ENCODE measurements around the gene DOHH. TPM values are rescaled to one million over a fixed set of nuclear protein-coding genes. Genes with fewer than 3 reads are reported as not detected.

DOHH gene
- total and polyA plus RNA-seq, 2 donors (not counting 3 experiments of a cell fraction or from before 2014, with no cell fraction given), result 8.7 to 15.2 TPM

DNA sequence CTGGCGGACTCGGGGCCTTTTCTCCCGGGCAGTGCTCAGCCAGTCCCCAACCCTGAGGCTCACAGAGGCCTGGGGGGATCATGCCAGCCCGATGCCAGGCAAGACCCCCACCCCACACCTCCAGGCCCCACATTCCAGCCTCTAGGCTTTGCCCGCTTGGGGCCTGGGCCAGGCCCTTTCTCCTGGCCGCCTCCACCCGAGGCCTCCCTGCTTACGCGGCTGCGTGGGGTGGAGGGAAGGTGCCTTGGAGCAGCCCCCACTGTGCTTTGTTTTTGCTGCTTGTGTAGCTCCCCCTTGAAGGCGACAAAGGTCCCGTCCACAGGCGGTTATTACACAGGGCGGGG lies 58.5 kb downstream of the DOHH start:
- peak; percentile 15 for DNase-seq (ENCODE audit: low read depth, low spot score)
- peak overlapping the region; percentile 34 for H3K27ac ChIP-seq (ENCODE audit: insufficient read depth, low read depth, low read length)
- H3K9me1 ChIP-seq (replicated peaks; ENCODE audit: control insufficient read depth, extremely low read depth, insufficient read depth, low read length), result no peaks in the 10 kb centered on the region
- H4K20me1 ChIP-seq (replicated peaks; ENCODE audit: control insufficient read depth, extremely low read depth, insufficient read depth, low read length), result no peaks in the 10 kb centered on the region
- CTCF ChIA-PET, result interaction anchor here (0.6 to 1.0 kb wide), 2 partner anchors 13 to 16 kb away, joined by 3 to 4 read pairs; no protein-coding TSS in a partner anchor
- H3K4me1 ChIP-seq (ENCODE audit: control insufficient read depth, extremely low read depth, insufficient read depth, low read length), result peaks cover 20% of the 10 kb centered on the region
- no peaks in the 10 kb centered on the region for H3K27me3 ChIP-seq (ENCODE audit: control insufficient read depth in 2 of 2, insufficient read depth in 2 of 2, low read length in 2 of 2)
- H3K36me3 ChIP-seq (ENCODE audit: control insufficient read depth in 2 of 2, extremely low read depth in 1 of 2, insufficient read depth in 2 of 2, low read length in 2 of 2), result peaks cover 0 to 19% of the 10 kb centered on the region in 2 experiments
- POLR2A ChIA-PET, result no interaction called here
- no peak for FAIRE-seq
- no peak overlapping the region for H2AFZ ChIP-seq (ENCODE audit: low read depth, low read length)
- H3K79me2 ChIP-seq (ENCODE audit: control insufficient read depth, insufficient read depth, low read length), result peaks cover 13% of the 10 kb centered on the region
- H3K4me3 ChIP-seq (replicated peaks in 1 of 3; ENCODE audit: insufficient read depth in 1 of 3, low read depth in 1 of 3, low read length in 3 of 3), result no peak overlapping the region
- TF ChIP-seq POLR2A (IDR thresholded peaks at IDR 0.05; ENCODE audit: low read depth, low read length) (no peak), FOS (IDR thresholded peaks at IDR 0.05; ENCODE audit: borderline replicate concordance, insufficient read depth, low read length) (no peak), JUN (IDR thresholded peaks at IDR 0.05; ENCODE audit: borderline replicate concordance, insufficient read depth, insufficient read length, low read depth) (no peak)
- BruUV-seq (replicated peaks), result no TSS peak
- H3K9me3 ChIP-seq (replicated peaks; ENCODE audit: control insufficient read depth, insufficient read depth, low read length), result no peaks in the 10 kb centered on the region
- dilution Hi-C loops (cut with MboI; ENCODE audit: extremely low pct_ligation_motif_present, low sequenced_read_pairs), result no loop called here
- intact Hi-C loops (cut with micrococcal nuclease), result no loop called here
- no peak overlapping the region for H3K9ac ChIP-seq (replicated peaks; ENCODE audit: extremely low read depth, insufficient read depth, low read length)
- no peak overlapping the region for H3K4me2 ChIP-seq (ENCODE audit: insufficient read depth, low read length)

DNA sequence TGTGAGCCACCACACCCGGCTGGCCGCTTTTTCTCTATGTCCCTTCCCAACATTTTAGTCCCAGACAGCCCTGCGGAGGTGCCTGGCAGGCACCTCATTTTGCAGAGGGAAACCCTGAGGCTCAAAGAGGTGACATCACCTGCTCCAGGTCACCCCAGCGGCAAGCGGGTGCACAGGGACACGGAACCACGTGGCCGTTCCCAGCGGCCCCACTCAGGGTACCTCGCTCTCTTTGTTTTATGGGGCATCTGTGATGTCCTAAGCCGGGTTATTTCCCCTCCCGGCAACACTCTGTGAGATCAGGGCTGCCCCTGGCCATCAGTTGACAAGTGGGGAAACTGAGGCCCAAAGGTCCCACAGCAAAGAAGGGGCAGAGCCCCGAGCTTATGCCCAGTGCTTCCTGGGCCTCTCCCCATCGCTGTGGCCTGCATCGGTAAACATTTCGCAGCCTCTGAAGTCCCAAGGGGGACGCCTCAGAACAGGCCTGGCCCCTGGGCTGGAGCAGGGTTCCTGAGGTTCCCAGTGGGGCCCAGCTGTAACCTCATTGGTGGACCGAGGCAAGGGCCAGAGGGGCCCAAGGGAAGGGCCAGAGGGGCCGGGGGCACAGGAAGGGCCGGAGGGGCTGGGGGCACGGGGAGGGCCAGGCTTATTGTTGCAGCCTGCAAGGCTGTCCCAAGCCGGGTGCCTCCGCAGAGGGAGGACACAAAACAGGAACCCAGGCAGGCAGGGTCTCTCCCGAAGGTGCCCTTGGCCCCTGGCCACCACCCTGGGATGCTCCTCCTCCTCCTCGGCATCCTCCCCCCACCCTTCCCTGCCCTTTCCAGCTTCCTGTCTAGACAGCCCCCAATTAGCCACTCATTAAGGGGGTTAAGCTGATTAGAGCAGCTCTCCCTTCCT lies 59.1 kb downstream of the DOHH start:
- H3K27ac ChIP-seq (ENCODE audit: insufficient read depth, low read depth, low read length), result peak overlapping the region; percentile 34
- no peaks in the 10 kb centered on the region for H3K27me3 ChIP-seq (ENCODE audit: control insufficient read depth in 2 of 2, insufficient read depth in 2 of 2, low read length in 2 of 2)
- no peak for FAIRE-seq

More for the DNA sequence above, 59.1 kb downstream of the DOHH start:
- intact Hi-C loops (cut with micrococcal nuclease), result no loop called here
- dilution Hi-C loops (cut with MboI; ENCODE audit: extremely low pct_ligation_motif_present, low sequenced_read_pairs), result no loop called here
- Histone ChIP-seq H3K9ac (replicated peaks; ENCODE audit: extremely low read depth, insufficient read depth, low read length) (no peak overlapping the region), H3K4me1 (ENCODE audit: control insufficient read depth, extremely low read depth, insufficient read depth, low read length) (peaks cover 20% of the 10 kb centered on the region), H3K9me3 (replicated peaks; ENCODE audit: control insufficient read depth, insufficient read depth, low read length) (no peaks in the 10 kb centered on the region), H2AFZ (ENCODE audit: low read depth, low read length) (no peak overlapping the region), H3K4me3 (replicated peaks in 1 of 3; ENCODE audit: insufficient read depth in 1 of 3, low read depth in 1 of 3, low read length in 3 of 3) (no peak overlapping the region), H4K20me1 (replicated peaks; ENCODE audit: control insufficient read depth, extremely low read depth, insufficient read depth, low read length) (no peaks in the 10 kb centered on the region), H3K36me3 (ENCODE audit: control insufficient read depth in 2 of 2, extremely low read depth in 1 of 2, insufficient read depth in 2 of 2, low read length in 2 of 2) (peaks cover 0 to 19% of the 10 kb centered on the region in 2 experiments), H3K79me2 (ENCODE audit: control insufficient read depth, insufficient read depth, low read length) (peaks cover 15% of the 10 kb centered on the region), H3K4me2 (ENCODE audit: insufficient read depth, low read length) (no peak overlapping the region), H3K9me1 (replicated peaks; ENCODE audit: control insufficient read depth, extremely low read depth, insufficient read depth, low read length) (no peaks in the 10 kb centered on the region)
- TF ChIP-seq EZH2 (IDR thresholded peaks at IDR 0.05; ENCODE audit: borderline replicate concordance, low read depth, low read length, severe bottlenecking) (no peak), JUN (IDR thresholded peaks at IDR 0.05; ENCODE audit: borderline replicate concordance, insufficient read depth, insufficient read length, low read depth) (no peak), POLR2A (IDR thresholded peaks at IDR 0.05; ENCODE audit: low read depth, low read length) (no peak), GATA2 (IDR thresholded peaks at IDR 0.05; ENCODE audit: insufficient read depth, insufficient read length, low read depth, low read length) (no peak), POLR2AphosphoS5 (IDR thresholded peaks at IDR 0.05; ENCODE audit: insufficient read depth, low read depth, low read length) (no peak)
- TF ChIP-seq, protein P1, sequence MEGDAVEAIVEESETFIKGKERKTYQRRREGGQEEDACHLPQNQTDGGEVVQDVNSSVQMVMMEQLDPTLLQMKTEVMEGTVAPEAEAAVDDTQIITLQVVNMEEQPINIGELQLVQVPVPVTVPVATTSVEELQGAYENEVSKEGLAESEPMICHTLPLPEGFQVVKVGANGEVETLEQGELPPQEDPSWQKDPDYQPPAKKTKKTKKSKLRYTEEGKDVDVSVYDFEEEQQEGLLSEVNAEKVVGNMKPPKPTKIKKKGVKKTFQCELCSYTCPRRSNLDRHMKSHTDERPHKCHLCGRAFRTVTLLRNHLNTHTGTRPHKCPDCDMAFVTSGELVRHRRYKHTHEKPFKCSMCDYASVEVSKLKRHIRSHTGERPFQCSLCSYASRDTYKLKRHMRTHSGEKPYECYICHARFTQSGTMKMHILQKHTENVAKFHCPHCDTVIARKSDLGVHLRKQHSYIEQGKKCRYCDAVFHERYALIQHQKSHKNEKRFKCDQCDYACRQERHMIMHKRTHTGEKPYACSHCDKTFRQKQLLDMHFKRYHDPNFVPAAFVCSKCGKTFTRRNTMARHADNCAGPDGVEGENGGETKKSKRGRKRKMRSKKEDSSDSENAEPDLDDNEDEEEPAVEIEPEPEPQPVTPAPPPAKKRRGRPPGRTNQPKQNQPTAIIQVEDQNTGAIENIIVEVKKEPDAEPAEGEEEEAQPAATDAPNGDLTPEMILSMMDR (IDR thresholded peaks at IDR 0.05; ENCODE audit: extremely low read depth in 1 of 2, insufficient read depth in 1 of 2, low read depth in 1 of 2, low read length in 2 of 2), result no peak
- CTCF ChIA-PET, result interaction anchor here (1.0 kb wide), 1 partner anchor 12 kb away, joined by 4 read pairs; no protein-coding TSS in a partner anchor
- peak; percentile 41 for DNase-seq (ENCODE audit: low read depth, low spot score)
- no TSS peak for BruUV-seq (replicated peaks)
- POLR2A ChIA-PET, result no interaction called here

Measured in endothelial cell of umbilical vein (primary cell).